ENCODE results near the gene MEIS2.

The MEIS2 gene

DNA sequence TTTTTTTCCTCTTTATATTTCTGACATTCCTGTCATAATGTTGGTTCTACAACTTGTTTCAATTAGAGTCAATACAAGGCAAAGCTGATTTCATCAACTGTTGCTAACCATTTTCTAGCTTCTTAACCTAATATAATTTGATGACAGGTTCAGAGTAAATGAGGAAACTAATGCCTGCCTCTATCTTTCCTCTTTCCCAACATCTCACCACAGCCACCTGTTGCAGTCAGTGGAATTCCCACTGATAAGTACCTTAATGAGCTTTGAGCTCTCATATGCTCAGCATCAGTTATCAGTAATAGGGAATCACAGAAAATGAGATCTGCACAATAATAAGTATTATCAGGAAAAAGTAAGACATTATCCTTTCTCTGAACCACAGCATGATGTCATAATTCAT is 241.9 kb downstream of the MEIS2 start:
- ChIA-PET POLR2A (no interaction called here), CTCF (no interaction called here)
- DNase-seq (ENCODE audit: extremely low spot score): no peak
- TF ChIP-seq CTCF (IDR thresholded peaks at IDR 0.05; ENCODE audit: control extremely low read depth, extremely low read depth, low read depth, missing control alignments): no peak

DNA sequence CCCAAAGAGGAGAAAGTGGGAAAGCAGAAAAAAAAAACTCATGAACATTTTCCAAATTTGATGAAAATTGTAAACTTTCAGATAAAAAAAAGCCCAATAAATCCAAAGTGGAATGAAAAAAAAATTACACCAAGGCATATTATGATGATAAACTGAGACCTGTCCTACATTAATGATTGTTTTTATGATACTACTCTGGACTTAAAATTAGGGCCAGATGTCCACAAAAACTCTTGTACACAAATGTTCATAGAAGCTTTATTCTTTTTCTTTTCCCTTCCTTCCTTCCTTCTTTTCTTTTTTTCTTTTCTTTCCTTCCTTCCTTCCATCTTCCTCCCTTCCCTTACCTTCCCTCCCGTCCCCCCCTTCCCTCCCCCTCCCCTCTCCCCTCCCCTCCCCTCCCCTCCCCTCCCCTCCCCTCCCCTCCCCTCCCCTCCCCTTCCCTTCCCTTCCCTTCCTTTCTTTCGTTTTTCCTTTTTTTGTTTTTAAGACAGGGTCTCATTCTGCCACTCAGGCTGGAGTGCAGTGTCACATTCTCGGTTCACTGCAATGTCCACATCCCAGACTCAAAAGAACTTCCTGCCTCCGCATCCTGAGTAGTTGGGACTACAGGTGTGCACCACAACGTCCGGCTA is 243.9 kb downstream of the MEIS2 start:
- no peak for TF ChIP-seq CTCF (IDR thresholded peaks at IDR 0.05; ENCODE audit: control extremely low read depth, extremely low read depth, low read depth, missing control alignments)
- POLR2A ChIA-PET: no interaction called here
- no peak for DNase-seq (ENCODE audit: extremely low spot score)
- CTCF ChIA-PET: no interaction called here

DNA sequence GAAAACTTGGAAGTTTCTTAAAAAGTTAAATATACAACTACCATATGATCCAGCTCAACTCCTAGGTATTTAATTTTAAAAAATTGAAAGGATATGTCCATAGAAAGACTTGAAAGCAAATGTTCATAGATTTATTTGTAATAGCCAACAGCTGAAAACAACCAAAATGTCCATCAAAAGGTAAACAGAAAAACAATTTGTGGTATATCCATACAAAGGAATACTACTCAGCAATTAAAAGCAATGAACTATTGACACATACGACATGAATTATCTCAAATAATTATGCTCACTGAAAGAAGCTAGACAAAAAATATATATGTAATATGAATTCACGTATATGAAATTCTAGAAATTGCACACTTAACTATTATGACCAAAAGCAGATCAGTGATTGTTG is 249.5 kb downstream of the MEIS2 start:
- TF ChIP-seq CTCF (IDR thresholded peaks at IDR 0.05; ENCODE audit: control extremely low read depth, extremely low read depth, low read depth, missing control alignments): no peak
- CTCF ChIA-PET: no interaction called here
- DNase-seq (ENCODE audit: extremely low spot score): no peak
- POLR2A ChIA-PET: no interaction called here

DNA sequence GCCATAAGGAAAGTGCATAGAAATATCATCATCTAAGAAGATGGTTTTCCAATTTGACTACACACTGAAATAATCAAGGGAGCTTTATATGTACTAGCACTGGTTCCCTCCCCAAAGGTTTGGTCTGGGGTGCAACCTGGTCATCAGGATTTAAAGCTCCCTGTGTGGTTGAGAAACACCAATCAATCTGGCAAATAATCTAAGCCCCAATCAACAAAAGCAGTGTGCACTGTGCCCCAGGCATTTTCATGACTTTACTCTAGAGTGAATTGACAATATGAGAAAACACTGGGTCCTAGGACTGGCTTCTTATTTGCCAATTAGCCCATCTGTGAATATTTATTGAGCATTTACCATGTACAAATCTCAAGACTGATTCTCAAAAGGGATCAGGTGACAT is 255.1 kb downstream of the MEIS2 start:
- TF ChIP-seq CTCF (IDR thresholded peaks at IDR 0.05; ENCODE audit: control extremely low read depth, extremely low read depth, low read depth, missing control alignments): no peak
- no peak for DNase-seq (ENCODE audit: extremely low spot score)
- CTCF ChIA-PET: interaction anchor here (1.2 to 1.6 kb wide), 2 partner anchors 15 to 343 kb away, joined by 3 to 4 read pairs; no protein-coding TSS in a partner anchor
- POLR2A ChIA-PET: no interaction called here

DNA sequence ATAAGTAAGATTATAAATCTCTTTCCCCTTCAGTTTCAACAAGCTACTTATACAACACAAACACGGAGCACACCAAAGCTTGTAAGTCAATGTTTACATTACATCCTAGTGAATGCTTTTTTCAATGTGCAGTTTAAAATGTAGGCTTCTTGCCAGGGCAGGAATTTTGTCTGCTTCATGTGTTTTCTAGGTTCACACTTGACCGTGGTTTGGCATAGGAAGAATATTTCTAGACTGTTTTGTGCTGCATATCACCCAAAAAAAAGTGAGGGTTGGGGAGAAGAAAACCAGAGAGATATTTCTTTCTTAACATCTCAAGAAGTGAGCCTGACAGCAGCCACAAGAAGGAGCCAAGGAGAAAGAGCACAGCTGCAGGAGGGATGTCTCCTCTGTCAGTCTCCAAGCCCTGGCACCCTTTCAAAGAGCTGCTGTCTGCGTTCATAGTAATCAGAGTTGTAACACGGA is 255.8 kb downstream of the MEIS2 start:
- no peak for TF ChIP-seq CTCF (IDR thresholded peaks at IDR 0.05; ENCODE audit: control extremely low read depth, extremely low read depth, low read depth, missing control alignments)
- DNase-seq (ENCODE audit: extremely low spot score): no peak
- CTCF ChIA-PET: interaction anchor here (1.0 to 1.6 kb wide), 3 partner anchors 15 to 39 kb away, joined by 3 to 4 read pairs (median 4); no protein-coding TSS in a partner anchor
- POLR2A ChIA-PET: no interaction called here

DNA sequence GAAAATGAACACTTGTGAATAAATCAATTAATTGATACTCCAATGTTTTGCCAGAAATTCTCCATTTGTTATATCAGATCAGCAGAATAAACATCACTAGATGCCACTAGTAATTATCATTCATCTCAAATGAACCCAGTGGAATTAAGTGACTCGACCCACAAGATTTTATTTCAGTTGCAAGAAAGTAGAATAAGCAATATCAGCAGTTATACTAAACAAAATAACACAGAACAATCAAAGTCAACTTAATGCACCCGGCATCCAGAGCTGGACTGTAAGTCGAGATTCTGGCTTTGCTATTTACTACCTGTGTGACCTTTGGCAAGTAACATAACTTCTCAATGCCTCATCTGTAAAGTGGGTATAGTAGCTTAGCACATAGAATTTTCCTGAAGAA is 256.5 kb downstream of the MEIS2 start:
- no peak for DNase-seq (ENCODE audit: extremely low spot score)
- CTCF ChIA-PET: interaction anchor here (1.0 to 1.4 kb wide), 2 partner anchors 21 to 40 kb away, joined by 3 to 4 read pairs; no protein-coding TSS in a partner anchor
- POLR2A ChIA-PET: no interaction called here
- TF ChIP-seq CTCF (IDR thresholded peaks at IDR 0.05; ENCODE audit: control extremely low read depth, extremely low read depth, low read depth, missing control alignments): no peak

Measured in GM10248 (cell line).